ENCODE results near the gene PRSS1.
"Not testable (repeated sequence)": the region's sequence is repeated elsewhere in the genome, so short reads cannot be mapped to it uniquely, and the experiment has no call there.

PRSS1 gene

GRCh38 chr7:142740786-142741185 is 8.5 kb upstream of the PRSS1 start:
- TF ChIP-seq Cebpa-rat (IDR thresholded peaks at IDR 0.05), result no peak
- Histone ChIP-seq H3K4me1 (peaks cover 0 to 34% (median 19%) of the 10 kb centered on the region in 10 experiments; a peak in 16 of 20 replicates), H3K9ac (no peak overlapping the region), H3K4me3 (no peak overlapping the region), H3K9me3 (replicated peaks in 1 of 11) (no peaks in the 10 kb centered on the region), H3K27me3 (no peaks in the 10 kb centered on the region), H3K36me3 (no peaks in the 10 kb centered on the region), H3K27ac (no peak overlapping the region), H3K4me2 (peak overlapping the region in 9 of 11 experiments; percentile 15 to 74 (median 57); a peak in 17 of 22 replicates), H4K20me1 (no peaks in the 10 kb centered on the region)

- H3K9me3 ChIP-seq (replicated peaks in 1 of 11); H3K4me3 ChIP-seq; H3K27ac ChIP-seq; H3K27me3 ChIP-seq; H3K9ac ChIP-seq; H4K20me1 ChIP-seq; H3K36me3 ChIP-seq: not testable (repeated sequence)
- peaks cover 0 to 34% (median 20%) of the 10 kb centered on the region in 10 experiments; a peak in 17 of 20 replicates for H3K4me1 ChIP-seq
- peak overlapping the region in 4 of 11 experiments; percentile 15 to 74 (median 63); a peak in 5 of 22 replicates for H3K4me2 ChIP-seq
These were observed 7.3 kb upstream of the PRSS1 start for GRCh38 chr7:142741932-142742331.

- no peak for TF ChIP-seq Cebpa-rat (IDR thresholded peaks at IDR 0.05)
- Histone ChIP-seq H3K9me3 (replicated peaks in 1 of 11) (no peaks in the 10 kb centered on the region), H3K27ac (no peak overlapping the region), H3K4me3 (no peak overlapping the region), H3K27me3 (no peaks in the 10 kb centered on the region), H3K36me3 (no peaks in the 10 kb centered on the region), H4K20me1 (no peaks in the 10 kb centered on the region), H3K4me1 (peaks cover 0 to 34% (median 15%) of the 10 kb centered on the region in 10 experiments; a peak in 17 of 20 replicates), H3K9ac (no peak overlapping the region), H3K4me2 (peak overlapping the region in 2 of 11 experiments; percentile 10 to 24; a peak in 3 of 22 replicates)
These were observed 4.1 kb upstream of the PRSS1 start for GRCh38 chr7:142745091-142745635.

- peak overlapping the region in 2 of 11 experiments; percentile 10 to 24; a peak in 3 of 22 replicates for H3K4me2 ChIP-seq
- no peaks in the 10 kb centered on the region for H3K36me3 ChIP-seq
- no peaks in the 10 kb centered on the region for H3K27me3 ChIP-seq
- H3K9ac ChIP-seq, result no peak overlapping the region
- H3K27ac ChIP-seq, result no peak overlapping the region
- no peak for TF ChIP-seq Cebpa-rat (IDR thresholded peaks at IDR 0.05)
- no peaks in the 10 kb centered on the region for H4K20me1 ChIP-seq
- no peak overlapping the region for H3K4me3 ChIP-seq
- H3K4me1 ChIP-seq, result peaks cover 0 to 34% (median 9%) of the 10 kb centered on the region in 10 experiments; a peak in 16 of 20 replicates
- H3K9me3 ChIP-seq (replicated peaks in 1 of 11), result no peaks in the 10 kb centered on the region
These were observed 3.5 kb upstream of the PRSS1 start for GRCh38 chr7:142745745-142746144.

GRCh38 chr7:142746264-142746663 is 3.0 kb upstream of the PRSS1 start:
- H3K27ac ChIP-seq, result no peak overlapping the region
- H3K4me2 ChIP-seq, result peak overlapping the region in 2 of 11 experiments; percentile 10 to 24; a peak in 2 of 22 replicates
- H4K20me1 ChIP-seq, result no peaks in the 10 kb centered on the region
- no peaks in the 10 kb centered on the region for H3K27me3 ChIP-seq
- H3K9ac ChIP-seq, result no peak overlapping the region
- H3K36me3 ChIP-seq, result no peaks in the 10 kb centered on the region
- peaks cover 0 to 34% (median 4%) of the 10 kb centered on the region in 10 experiments; a peak in 11 of 20 replicates for H3K4me1 ChIP-seq
- H3K9me3 ChIP-seq (replicated peaks in 1 of 11), result no peaks in the 10 kb centered on the region
- no peak for TF ChIP-seq Cebpa-rat (IDR thresholded peaks at IDR 0.05)
- H3K4me3 ChIP-seq, result no peak overlapping the region

- not testable (repeated sequence) for H3K4me3 ChIP-seq; H3K27ac ChIP-seq; H4K20me1 ChIP-seq; H3K9ac ChIP-seq; H3K9me3 ChIP-seq (replicated peaks in 1 of 11); H3K27me3 ChIP-seq; H3K4me2 ChIP-seq; H3K36me3 ChIP-seq
- peaks cover 0 to 34% (median 0%) of the 10 kb centered on the region in 10 experiments; a peak in 3 of 20 replicates for H3K4me1 ChIP-seq
These were observed 862 bp upstream of the PRSS1 start for GRCh38 chr7:142748410-142748809.

- Histone ChIP-seq H3K4me1 (peaks cover 0 to 29% (median 0%) of the 10 kb centered on the region in 10 experiments; a peak in 3 of 20 replicates), H3K4me3 (no peak overlapping the region), H3K9me3 (replicated peaks in 1 of 11) (no peaks in the 10 kb centered on the region), H3K27ac (no peak overlapping the region), H4K20me1 (no peaks in the 10 kb centered on the region), H3K36me3 (no peaks in the 10 kb centered on the region), H3K9ac (no peak overlapping the region), H3K4me2 (no peak overlapping the region), H3K27me3 (no peaks in the 10 kb centered on the region)
- no peak for TF ChIP-seq Cebpa-rat (IDR thresholded peaks at IDR 0.05)
These were observed 1.2 kb downstream of the PRSS1 start for GRCh38 chr7:142750321-142750938.

GRCh38 chr7:142751526-142752175 is 2.4 kb downstream of the PRSS1 start:
- not testable (repeated sequence) for H3K27me3 ChIP-seq; H3K36me3 ChIP-seq; H3K4me2 ChIP-seq; H3K27ac ChIP-seq; H3K9me3 ChIP-seq (replicated peaks in 1 of 11); H4K20me1 ChIP-seq; H3K9ac ChIP-seq; H3K4me3 ChIP-seq
- H3K4me1 ChIP-seq, result peaks cover 0 to 17% (median 0%) of the 10 kb centered on the region in 10 experiments; a peak in 3 of 20 replicates

GRCh38 chr7:142752376-142753225 is 3.3 kb downstream of the PRSS1 start:
- Histone ChIP-seq H3K4me2 (no peak overlapping the region), H3K27me3 (no peaks in the 10 kb centered on the region), H3K4me1 (peaks cover 0 to 7% (median 0%) of the 10 kb centered on the region in 10 experiments; a peak in 3 of 20 replicates), H3K9me3 (replicated peaks in 1 of 11) (no peaks in the 10 kb centered on the region), H3K9ac (no peak overlapping the region), H3K4me3 (no peak overlapping the region), H3K36me3 (no peaks in the 10 kb centered on the region), H3K27ac (no peak overlapping the region), H4K20me1 (no peaks in the 10 kb centered on the region)
- TF ChIP-seq Cebpa-rat (IDR thresholded peaks at IDR 0.05), result no peak

Measured in BLaER1 treated with 17β-estradiol and CSF1 and Interleukin-3, amounts not matched to agents 10 nM and 100 nM (cell line).